Panc1 (cell line): ENCODE data around the gene RRBP1. TPM values are rescaled to one million over a fixed set of nuclear protein-coding genes. Genes with fewer than 3 reads are reported as not detected.

ENCODE experiments used
- ATAC-seq: fragments of 200-7000 bp; cut with Tn5 transposase; 2 replicates; pipeline ENCODE4 v1.9.1; 2020; ENCODE audit warnings: mild to moderate bottlenecking, moderate library complexity
- BruUV-seq: library from RNA; stranded (reverse); fragments of 400-500 nt; replicated peaks from 2 replicates; lab custom pipeline; 2021; lab: Mats Ljungman, UMichigan
- CTCF ChIA-PET: fragments of 300-600 bp; sonication (Branson Sonifier 250); formaldehyde crosslinking; loops from one replicate; lab custom pipeline; 2022; ENCODE audit warnings: antibody characterized with exemption; lab: Charles Lee
- POLR2A ChIA-PET: fragments of 300-600 bp; sonication (Branson Sonifier 250); formaldehyde crosslinking; loops from one replicate; lab custom pipeline; 2022; ENCODE audit warnings: antibody characterized with exemption; lab: Charles Lee
- DNase-seq: peaks from one replicate; pipeline ENCODE4 v3.0.0-alpha.2; 2010; ENCODE audit warnings: low read depth, low spot score
- H3K27ac ChIP-seq: 2 replicates; pipeline ENCODE4 v1.5.1; 2011; ENCODE audit warnings: mild to moderate bottlenecking, low read length, inconsistent platforms
- H3K27me3 ChIP-seq: fragments of 200-500 bp; sonication (Bioruptor generic); 2 replicates; pipeline ENCODE4 v1.6.0; 2014; ENCODE audit warnings: low read length, inconsistent platforms; ENCODE audit not compliant: control insufficient read depth, insufficient read depth
- H3K36me3 ChIP-seq: fragments of 200-500 bp; sonication (Bioruptor generic); 2 replicates; pipeline ENCODE4 v1.5.1; 2014; ENCODE audit warnings: inconsistent platforms, mild to moderate bottlenecking, low read length, moderate library complexity; ENCODE audit not compliant: control insufficient read depth, insufficient read depth
- H3K4me1 ChIP-seq: 2 replicates; pipeline ENCODE4 v1.5.1; 2011; ENCODE audit warnings: inconsistent platforms, mild to moderate bottlenecking, low read length, moderate library complexity; ENCODE audit not compliant: control insufficient read depth, insufficient read depth
- H3K4me3 ChIP-seq, 2 experiments: 2 replicates each; pipeline ENCODE4 v1.5.1; 2011 to 2012; ENCODE audit warnings: low read depth in 2 of 2, low read length in 2 of 2, mild to moderate bottlenecking in 2 of 2, inconsistent platforms in 1 of 2, moderate library complexity in 1 of 2
- H3K9me3 ChIP-seq: fragments of 200-500 bp; sonication (Bioruptor generic); 2 replicates; pipeline ENCODE4 v1.5.1; 2014; ENCODE audit warnings: low read depth, mild to moderate bottlenecking, inconsistent platforms, low read length, moderate library complexity; ENCODE audit not compliant: control insufficient read depth, insufficient read depth
- POLR2AphosphoS5 ChIP-seq: IDR thresholded peaks from 2 replicates; pipeline ENCODE4 v1.6.1; 2012; ENCODE audit warnings: mild to moderate bottlenecking, low read depth, low read length, moderate library complexity
- REST ChIP-seq, 2 experiments: IDR thresholded peaks; 2 replicates each; pipeline ENCODE4 v1.6.1; 2011 to 2012; ENCODE audit warnings: low read depth in 2 of 2, control low read depth in 1 of 2, low read length in 1 of 2, mild to moderate bottlenecking in 1 of 2, moderate library complexity in 1 of 2; ENCODE audit not compliant: insufficient read depth in 1 of 2
- SIN3A ChIP-seq: IDR thresholded peaks from 2 replicates; pipeline ENCODE4 v1.6.1; 2012; ENCODE audit warnings: low read depth, mild to moderate bottlenecking, low read length, moderate library complexity, borderline replicate concordance; ENCODE audit not compliant: insufficient read depth
- TCF7L2 ChIP-seq: IDR thresholded peaks from 2 replicates; pipeline ENCODE4 v1.6.1; 2011; ENCODE audit warnings: mild to moderate bottlenecking, low read depth, low read length, inconsistent platforms
- in situ Hi-C: cut with HindIII; loops from 2 replicates; pipeline ENCODE4 v1.10.0; 2016; ENCODE audit warnings: low sequenced_read_pairs, low pct_unique_long_range_greater_than_20kb
- intact Hi-C: fragments of 100-400 bp; cut with micrococcal nuclease; formaldehyde crosslinking; loops from one replicate; pipeline ENCODE4 v1.10.0; 2022; ENCODE audit not compliant: unreplicated experiment
- total RNA-seq: library from RNA; stranded (reverse); gene quantifications from one replicate; pipeline ENCODE4 v1.2.1, GENCODE V29; 2021; ENCODE audit not compliant: unreplicated experiment
- TF ChIP-seq, protein P1 (sequence below): fragments of 450-650 bp; IDR thresholded peaks from 2 replicates; pipeline ENCODE4 v1.5.1; 2017; ENCODE audit warnings: mild to moderate bottlenecking

The RRBP1 gene
- total RNA-seq, 1 experiment from 2014 or later = 152 TPM

- Histone ChIP-seq H3K4me3 (no peak overlapping the region), H3K9me3 (no peaks in the 10 kb centered on the region), H3K27ac (no peak overlapping the region), H3K4me1 (no peaks in the 10 kb centered on the region), H3K27me3 (no peaks in the 10 kb centered on the region), H3K36me3 (no peaks in the 10 kb centered on the region)
- intact Hi-C loops (loop anchor here (10.0 kb wide), 1 partner anchor 58 kb away; no protein-coding TSS in a partner anchor), in situ Hi-C loops (no loop called here)
- TF ChIP-seq SIN3A = no peak
- no TSS peak for BruUV-seq
- ATAC-seq (no peak), DNase-seq (no peak)
- ChIA-PET POLR2A (no interaction called here), CTCF (no interaction called here)
Measured at GRCh38 chr20:17706632-17707031, 24.6 kb upstream of the RRBP1 start.

GRCh38 chr20:17705916-17706315 lies 23.9 kb upstream of the RRBP1 start:
- Histone ChIP-seq H3K4me1 (no peaks in the 10 kb centered on the region), H3K36me3 (no peaks in the 10 kb centered on the region), H3K27ac (no peak overlapping the region), H3K9me3 (no peaks in the 10 kb centered on the region), H3K4me3 (no peak overlapping the region), H3K27me3 (no peaks in the 10 kb centered on the region)
- TF ChIP-seq REST (IDR thresholded peaks at IDR 0.05; ENCODE audit: insufficient read depth in 1 of 2, low read depth in 2 of 2, low read length in 1 of 2) (no peak), POLR2AphosphoS5 (no peak), SIN3A (no peak), TCF7L2 (no peak)
- TF ChIP-seq, protein P1, sequence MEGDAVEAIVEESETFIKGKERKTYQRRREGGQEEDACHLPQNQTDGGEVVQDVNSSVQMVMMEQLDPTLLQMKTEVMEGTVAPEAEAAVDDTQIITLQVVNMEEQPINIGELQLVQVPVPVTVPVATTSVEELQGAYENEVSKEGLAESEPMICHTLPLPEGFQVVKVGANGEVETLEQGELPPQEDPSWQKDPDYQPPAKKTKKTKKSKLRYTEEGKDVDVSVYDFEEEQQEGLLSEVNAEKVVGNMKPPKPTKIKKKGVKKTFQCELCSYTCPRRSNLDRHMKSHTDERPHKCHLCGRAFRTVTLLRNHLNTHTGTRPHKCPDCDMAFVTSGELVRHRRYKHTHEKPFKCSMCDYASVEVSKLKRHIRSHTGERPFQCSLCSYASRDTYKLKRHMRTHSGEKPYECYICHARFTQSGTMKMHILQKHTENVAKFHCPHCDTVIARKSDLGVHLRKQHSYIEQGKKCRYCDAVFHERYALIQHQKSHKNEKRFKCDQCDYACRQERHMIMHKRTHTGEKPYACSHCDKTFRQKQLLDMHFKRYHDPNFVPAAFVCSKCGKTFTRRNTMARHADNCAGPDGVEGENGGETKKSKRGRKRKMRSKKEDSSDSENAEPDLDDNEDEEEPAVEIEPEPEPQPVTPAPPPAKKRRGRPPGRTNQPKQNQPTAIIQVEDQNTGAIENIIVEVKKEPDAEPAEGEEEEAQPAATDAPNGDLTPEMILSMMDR = no peak
- intact Hi-C loops = loop anchor here (10.0 kb wide), 1 partner anchor 59 kb away; no protein-coding TSS in a partner anchor
- no peak for ATAC-seq
- CTCF ChIA-PET = no interaction called here
- no peak for DNase-seq
- in situ Hi-C loops = no loop called here
- no TSS peak for BruUV-seq
- POLR2A ChIA-PET = no interaction called here

- ATAC-seq (no peak), DNase-seq (no peak)
- BruUV-seq = no TSS peak
- intact Hi-C loops = loop anchor here (10.0 kb wide), 1 partner anchor 60 kb away; no protein-coding TSS in a partner anchor
- Histone ChIP-seq H3K36me3 (no peaks in the 10 kb centered on the region), H3K4me1 (no peaks in the 10 kb centered on the region), H3K4me3 (no peak overlapping the region), H3K9me3 (no peaks in the 10 kb centered on the region), H3K27me3 (no peaks in the 10 kb centered on the region), H3K27ac (no peak overlapping the region)
- ChIA-PET POLR2A (no interaction called here), CTCF (no interaction called here)
- TF ChIP-seq REST (IDR thresholded peaks at IDR 0.05; ENCODE audit: insufficient read depth in 1 of 2, low read depth in 2 of 2, low read length in 1 of 2) = no peak
- no peak for TF ChIP-seq POLR2AphosphoS5
- TF ChIP-seq SIN3A = no peak
- TF ChIP-seq, protein P1 = no peak
- no peak for TF ChIP-seq TCF7L2
- in situ Hi-C loops = no loop called here
Measured at GRCh38 chr20:17704589-17705317, 22.7 kb upstream of the RRBP1 start.
